ENCODE measurements around the gene MYO1F. TPM values are rescaled to one million over a fixed set of nuclear protein-coding genes. Genes with fewer than 3 reads are reported as not detected.

MYO1F gene
- total RNA-seq, 2 experiments from 2014 or later, result 66.7 to 67.4 TPM

GRCh38 chr19:8513687-8514504 is 63.3 kb downstream of the MYO1F start, which contains the start of gene ZNF414:
TSS of gene ZNF414 (minus strand) at chr19:8514167. CDS start at chr19:8514046, 121 bp downstream.
- peaks cover 19% of the 10 kb centered on the region for H3K36me3 ChIP-seq (ENCODE audit: insufficient read depth, low read length)
- peak within 1 kb of the TSS; percentile 84 to 97 for H3K27ac ChIP-seq (ENCODE audit: low read depth in 1 of 2, low read length in 2 of 2)
- peaks cover 68% of the 10 kb centered on the region for H3K4me1 ChIP-seq (ENCODE audit: insufficient read depth, low read length)
- DNase-seq, result peak; percentile 91 to 99 (median 97)
- no peak for TF ChIP-seq CTCF (IDR thresholded peaks at IDR 0.05)
- Mint-ChIP-seq H3K4me3 (peak within 1 kb of the TSS; percentile 91), H3K4me1 (ENCODE audit: low read depth) (peaks cover 61% of the 10 kb centered on the region), H3K27ac (peak within 1 kb of the TSS; percentile 100), H3K36me3 (ENCODE audit: low read depth) (peaks cover 35% of the 10 kb centered on the region), H3K27me3 (no peaks in the 10 kb centered on the region), H3K9me3 (no peaks in the 10 kb centered on the region)
- ChIA-PET CTCF (interaction anchor here (1.5 to 5.5 kb wide), 2 partner anchors 66 to 101 kb away, joined by 4 to 41 read pairs; partner anchors contain the start of gene MARCHF2), POLR2A (interaction anchor here (0.6 to 8.6 kb wide), 28 partner anchors 8 to 1165 kb away, joined by 3 to 185 read pairs (median 8); partner anchors contain the start of genes ARHGEF18, HNRNPM, KANK3 and MARCHF2)
- peak within 1 kb of the TSS; percentile 51 for H3K4me3 ChIP-seq (ENCODE audit: low read length)
- intact Hi-C loops (cut with DNase I, micrococcal nuclease), result loop anchor here (1.0 to 2.0 kb wide), 2 partner anchors 65 to 70 kb away; partner anchors contain the start of gene HNRNPM (in 1 of the 2)
- peak; percentile 68 for ATAC-seq (ENCODE audit: poor library complexity)
- H3K9me3 ChIP-seq (ENCODE audit: control insufficient read depth in 1 of 2, insufficient read depth in 1 of 2, low read length in 2 of 2), result peaks cover 0 to 4% of the 10 kb centered on the region in 2 experiments
- no peaks in the 10 kb centered on the region for H3K27me3 ChIP-seq (ENCODE audit: control insufficient read depth in 1 of 2, insufficient read depth in 2 of 2, low read length in 2 of 2)

GRCh38 chr19:8513036-8513686 is 64.1 kb downstream of the MYO1F start:
- H3K27me3 Mint-ChIP-seq, result no peaks in the 10 kb centered on the region

More at GRCh38 chr19:8513036-8513686, 64.1 kb downstream of the MYO1F start:
- Mint-ChIP-seq H3K4me1 (ENCODE audit: low read depth) (peaks cover 53% of the 10 kb centered on the region), H3K4me3 (peak overlapping the region; percentile 91), H3K9me3 (no peaks in the 10 kb centered on the region), H3K27ac (peak overlapping the region; percentile 100), H3K36me3 (ENCODE audit: low read depth) (peaks cover 35% of the 10 kb centered on the region)
- Histone ChIP-seq H3K9me3 (ENCODE audit: control insufficient read depth in 1 of 2, insufficient read depth in 1 of 2, low read length in 2 of 2) (peaks cover 0 to 4% of the 10 kb centered on the region in 2 experiments), H3K36me3 (ENCODE audit: insufficient read depth, low read length) (peaks cover 19% of the 10 kb centered on the region), H3K27me3 (ENCODE audit: control insufficient read depth in 1 of 2, insufficient read depth in 2 of 2, low read length in 2 of 2) (no peaks in the 10 kb centered on the region), H3K4me1 (ENCODE audit: insufficient read depth, low read length) (peaks cover 61% of the 10 kb centered on the region), H3K27ac (ENCODE audit: low read depth in 1 of 2, low read length in 2 of 2) (peak overlapping the region; percentile 84 to 97), H3K4me3 (ENCODE audit: low read length) (peak overlapping the region; percentile 51)
- CTCF ChIA-PET, result interaction anchor here (1.5 to 5.5 kb wide), 2 partner anchors 67 to 100 kb away, joined by 4 to 41 read pairs; partner anchors contain the start of gene MARCHF2
- POLR2A ChIA-PET, result interaction anchor here (1.0 to 8.6 kb wide), 22 partner anchors 7 to 170 kb away, joined by 3 to 185 read pairs (median 9); partner anchors contain the start of genes HNRNPM, KANK3, MARCHF2 and MYO1F
- no peak for ATAC-seq (ENCODE audit: poor library complexity)
- DNase-seq, result peak in 1 of 14 experiments; percentile 53
- no peak for TF ChIP-seq CTCF (IDR thresholded peaks at IDR 0.05)
- intact Hi-C loops (cut with DNase I, micrococcal nuclease), result no loop called here
